A549 treated with DMSO at 1 μM for 4 hours (cell line): ENCODE measurements around the gene PISD. TPM values are rescaled to one million over a fixed set of nuclear protein-coding genes. Genes with fewer than 3 reads are reported as not detected.

ENCODE experiments used
- total RNA-seq: library from RNA; stranded (reverse); fragments of 200-300 nt; extraction: Qiagen RNA extraction; gene quantifications from 5 replicates; pipeline ENCODE4 v1.2.3, GENCODE V29; 2022; ENCODE audit warnings: low read depth

The PISD gene
- total RNA-seq, result 23.0 to 32.5 TPM (median 29.0 TPM) in 5 replicates

GRCh38 chr22:31661851-31662667 lies at the start of gene PISD:
Gene PISD, minus strand, starts transcription at chr22:31662215. Its CDS starts 7 bp downstream, at chr22:31662208.

Other genes starting within 250 kb of the PISD start
- 12.7 to 17.2 TPM (median 13.1 TPM) in 5 replicates for gene EIF4ENIF1, start 172.4 kb downstream of the PISD start, total RNA-seq
- gene SFI1, start 165.7 kb downstream of the PISD start, total RNA-seq, result 8.3 to 12.3 TPM (median 11.6 TPM) in 5 replicates
- 6.5 to 9.0 TPM (median 7.5 TPM) in 5 replicates for gene PRR14L, start 87.9 kb upstream of the PISD start, total RNA-seq
- 3.3 to 5.9 TPM (median 4.8 TPM) in 5 replicates for gene DEPDC5, start 91.8 kb upstream of the PISD start, total RNA-seq